Trophoblast cell (in vitro differentiated cells and primary cell): ENCODE measurements around the gene EPHA6.
A peak's percentile ranks its signal among the peaks of the same experiment; 100 is the strongest.
"Not testable (repeated sequence)": the region's sequence is repeated elsewhere in the genome, so short reads cannot be mapped to it uniquely, and the experiment has no call there.

Experiments
- DNase-seq, 2 donors: peaks; one replicate each; pipeline ENCODE4 v3.0.0-alpha.2; 2016
- H2AFZ ChIP-seq: 2 replicates; pipeline ENCODE4 v1.6.1; 2013; ENCODE audit warnings: low read length, moderate library complexity, mild to moderate bottlenecking; ENCODE audit not compliant: insufficient read depth, poor library complexity
- H2AK5ac ChIP-seq: 2 replicates; pipeline ENCODE4 v1.6.1; 2013; ENCODE audit warnings: mild to moderate bottlenecking, low read length
- H2BK120ac ChIP-seq: 2 replicates; pipeline ENCODE4 v1.6.1; 2013; ENCODE audit warnings: low read length, mild to moderate bottlenecking, moderate library complexity; ENCODE audit not compliant: insufficient read depth, poor library complexity
- H2BK12ac ChIP-seq: 2 replicates; pipeline ENCODE4 v1.6.1; 2013; ENCODE audit warnings: mild to moderate bottlenecking, low read length, moderate library complexity
- H2BK5ac ChIP-seq: 2 replicates; pipeline ENCODE4 v1.6.1; 2013; ENCODE audit warnings: low read length, low read depth, moderate library complexity, mild to moderate bottlenecking; ENCODE audit not compliant: poor library complexity
- H3K14ac ChIP-seq: 2 replicates; pipeline ENCODE4 v1.6.1; 2013; ENCODE audit warnings: mild to moderate bottlenecking, low read length
- H3K18ac ChIP-seq: 2 replicates; pipeline ENCODE4 v1.6.1; 2013; ENCODE audit warnings: mild to moderate bottlenecking, low read length
- H3K23ac ChIP-seq: 2 replicates; pipeline ENCODE4 v1.6.1; 2013; ENCODE audit warnings: low read length
- H3K27ac ChIP-seq: 2 replicates; pipeline ENCODE4 v1.5.1; 2013; ENCODE audit warnings: low read depth, mild to moderate bottlenecking, inconsistent platforms, low read length, moderate library complexity
- H3K27me3 ChIP-seq: 2 replicates; pipeline ENCODE4 v1.6.1; 2013; ENCODE audit warnings: inconsistent platforms, mild to moderate bottlenecking, low read length, moderate library complexity; ENCODE audit not compliant: insufficient read depth
- H3K36me3 ChIP-seq, 2 experiments: 1 replicate in 1 of 2; 2 replicates in 1 of 2; pipeline ENCODE4 v1.6.1; 2013; ENCODE audit warnings: low read length in 2 of 2, mild to moderate bottlenecking in 2 of 2, moderate library complexity in 1 of 2; ENCODE audit not compliant: insufficient read depth in 2 of 2, control insufficient read depth in 1 of 2
- H3K4ac ChIP-seq: 2 replicates; pipeline ENCODE4 v1.6.1; 2013; ENCODE audit warnings: low read depth, mild to moderate bottlenecking, low read length, moderate library complexity
- H3K4me1 ChIP-seq, 2 experiments: 1 replicate in 1 of 2; 2 replicates in 1 of 2; pipeline ENCODE4 v1.6.1; 2013; ENCODE audit warnings: low read length in 2 of 2, mild to moderate bottlenecking in 2 of 2, moderate library complexity in 1 of 2; ENCODE audit not compliant: insufficient read depth in 2 of 2, control insufficient read depth in 1 of 2
- H3K4me2 ChIP-seq: 2 replicates; pipeline ENCODE4 v1.6.1; 2013; ENCODE audit warnings: inconsistent platforms, mild to moderate bottlenecking, low read length, moderate library complexity
- H3K4me3 ChIP-seq: 2 replicates; pipeline ENCODE4 v1.5.1; 2013; ENCODE audit warnings: mild to moderate bottlenecking, low read depth, low read length, inconsistent platforms
- H3K79me1 ChIP-seq: one replicate; pipeline ENCODE4 v1.6.1; 2013; ENCODE audit warnings: low read length
- H3K79me2 ChIP-seq: 2 replicates; pipeline ENCODE4 v1.6.1; 2013; ENCODE audit warnings: low read length, mild to moderate bottlenecking; ENCODE audit not compliant: control insufficient read depth, insufficient read depth, poor library complexity
- H3K9ac ChIP-seq: 2 replicates; pipeline ENCODE4 v1.6.1; 2013; ENCODE audit warnings: mild to moderate bottlenecking, low read length
- H3K9me3 ChIP-seq: 2 replicates; pipeline ENCODE4 v1.6.1; 2013; ENCODE audit warnings: low read depth, mild to moderate bottlenecking, control low read depth, inconsistent platforms, low read length; ENCODE audit not compliant: insufficient read depth
- H4K12ac ChIP-seq: 2 replicates; pipeline ENCODE4 v1.6.1; 2013; ENCODE audit warnings: low read depth, mild to moderate bottlenecking, low read length, moderate library complexity
- H4K8ac ChIP-seq: 2 replicates; pipeline ENCODE4 v1.6.1; 2013; ENCODE audit warnings: low read depth, mild to moderate bottlenecking, low read length, moderate library complexity
- H4K91ac ChIP-seq: one replicate; pipeline ENCODE4 v1.6.1; 2013; ENCODE audit warnings: low read depth, mild to moderate bottlenecking, low read length, moderate library complexity
- WGBS: extraction: QIAGEN DNeasy Blood & Tissue Kit; methylation state at CpG from one replicate; pipeline ENCODE4 v1.1.7; 2013; ENCODE audit warnings: missing lambda C conversion rate; ENCODE audit not compliant: insufficient read length, insufficient coverage; ENCODE audit errors: extremely low coverage; 5-methylcytosine and 5-hydroxymethylcytosine counted together

The EPHA6 gene

GRCh38 chr3:97464035-97464434 is 649.6 kb downstream of the EPHA6 start:
- no peak overlapping the region for H4K8ac ChIP-seq
- peaks cover 0 to 3% of the 10 kb centered on the region in 2 experiments for H3K4me1 ChIP-seq
- no peaks in the 10 kb centered on the region for H3K36me3 ChIP-seq
- H3K27me3 ChIP-seq = no peaks in the 10 kb centered on the region
- H3K4me3 ChIP-seq = no peak overlapping the region
- H2BK120ac ChIP-seq = no peak overlapping the region
- no peak overlapping the region for H3K14ac ChIP-seq
- H2BK12ac ChIP-seq = no peak overlapping the region
- H4K91ac ChIP-seq = no peak overlapping the region
- no peak overlapping the region for H2AFZ ChIP-seq
- no peak overlapping the region for H2AK5ac ChIP-seq
- no peak overlapping the region for H4K12ac ChIP-seq
- no peak overlapping the region for H2BK5ac ChIP-seq
- no peak overlapping the region for H3K27ac ChIP-seq
- no peak overlapping the region for H3K9ac ChIP-seq
- H3K4me2 ChIP-seq = no peak overlapping the region
- H3K18ac ChIP-seq = no peak overlapping the region
- peak in 1 of 2 donors; percentile 30 for DNase-seq
- no peak overlapping the region for H3K23ac ChIP-seq
- H3K4ac ChIP-seq = no peak overlapping the region
- no peaks in the 10 kb centered on the region for H3K79me1 ChIP-seq
- no peaks in the 10 kb centered on the region for H3K9me3 ChIP-seq
- no CpG with 5 or more reads among the region's 1 CpG for WGBS
- H3K79me2 ChIP-seq = no peaks in the 10 kb centered on the region

GRCh38 chr3:97470481-97470880 is 656.1 kb downstream of the EPHA6 start:
- Histone ChIP-seq H2BK12ac (no peak overlapping the region), H3K4me3 (no peak overlapping the region), H3K18ac (no peak overlapping the region), H3K9ac (no peak overlapping the region), H3K79me2 (no peaks in the 10 kb centered on the region), H3K27ac (no peak overlapping the region), H3K4ac (no peak overlapping the region), H2AK5ac (no peak overlapping the region), H3K79me1 (no peaks in the 10 kb centered on the region), H3K4me2 (no peak overlapping the region), H3K9me3 (no peaks in the 10 kb centered on the region), H3K14ac (no peak overlapping the region), H3K27me3 (no peaks in the 10 kb centered on the region), H4K12ac (no peak overlapping the region), H2BK5ac (no peak overlapping the region), H4K91ac (no peak overlapping the region), H3K4me1 (no peaks in the 10 kb centered on the region), H3K36me3 (no peaks in the 10 kb centered on the region), H3K23ac (no peak overlapping the region), H2BK120ac (no peak overlapping the region), H2AFZ (no peak overlapping the region), H4K8ac (no peak overlapping the region)
- WGBS = no CpG with 5 or more reads among the region's 2 CpGs
- no peak for DNase-seq

GRCh38 chr3:97479740-97480139 is 665.3 kb downstream of the EPHA6 start:
- no peak overlapping the region for H4K12ac ChIP-seq
- no peak overlapping the region for H4K91ac ChIP-seq
- no peak overlapping the region for H3K4me3 ChIP-seq
- H3K36me3 ChIP-seq = no peaks in the 10 kb centered on the region
- no peak overlapping the region for H2BK120ac ChIP-seq
- H3K9me3 ChIP-seq = no peaks in the 10 kb centered on the region
- H3K9ac ChIP-seq = no peak overlapping the region
- H3K4me2 ChIP-seq = no peak overlapping the region
- no peak overlapping the region for H2BK12ac ChIP-seq
- no peak overlapping the region for H3K18ac ChIP-seq
- H2AK5ac ChIP-seq = no peak overlapping the region
- no peak overlapping the region for H3K14ac ChIP-seq
- H2BK5ac ChIP-seq = no peak overlapping the region
- H3K23ac ChIP-seq = no peak overlapping the region
- H3K27ac ChIP-seq = no peak overlapping the region
- H3K27me3 ChIP-seq = no peaks in the 10 kb centered on the region
- H2AFZ ChIP-seq = no peak overlapping the region
- no peaks in the 10 kb centered on the region for H3K79me2 ChIP-seq
- no peaks in the 10 kb centered on the region for H3K4me1 ChIP-seq
- H3K4ac ChIP-seq = no peak overlapping the region
- no peak overlapping the region for H4K8ac ChIP-seq
- H3K79me1 ChIP-seq = no peaks in the 10 kb centered on the region
- DNase-seq = no peak

GRCh38 chr3:97480696-97481289 is 666.4 kb downstream of the EPHA6 start:
- H4K8ac ChIP-seq, H4K91ac ChIP-seq, H3K4ac ChIP-seq, H2AFZ ChIP-seq, H3K27ac ChIP-seq, H3K9me3 ChIP-seq, H3K79me2 ChIP-seq, H3K14ac ChIP-seq, H2AK5ac ChIP-seq, DNase-seq, H3K4me2 ChIP-seq, H4K12ac ChIP-seq, H3K79me1 ChIP-seq, H2BK12ac ChIP-seq, H2BK5ac ChIP-seq, H3K36me3 ChIP-seq, H3K18ac ChIP-seq, H3K27me3 ChIP-seq, H2BK120ac ChIP-seq, H3K4me3 ChIP-seq, H3K9ac ChIP-seq, H3K4me1 ChIP-seq, H3K23ac ChIP-seq: not testable (repeated sequence)
- no CpG with 5 or more reads among the region's 29 CpGs for WGBS
